GM10248 (cell line): ENCODE data around the gene NTHL1.

ENCODE experiments used
- CTCF ChIA-PET: fragments of 300-600 bp; sonication (Branson Sonifier 250); formaldehyde crosslinking; extraction: SDS; loops from one replicate; lab custom pipeline; 2021; ENCODE audit warnings: antibody characterized with exemption; lab: Yijun Ruan, JAX
- POLR2A ChIA-PET: fragments of 350-650 bp; sonication (Branson Sonifier 250); formaldehyde crosslinking; extraction: SDS; loops from one replicate; lab custom pipeline; 2020; ENCODE audit warnings: antibody characterized with exemption; lab: Yijun Ruan, JAX
- DNase-seq: peaks from one replicate; pipeline ENCODE4 v3.0.0; 2012; ENCODE audit errors: extremely low spot score
- CTCF ChIP-seq: IDR thresholded peaks from 2 replicates; pipeline ENCODE4 v1.5.1; 2012; ENCODE audit warnings: mild to moderate bottlenecking, low read depth; ENCODE audit errors: extremely low read depth, missing control alignments, control extremely low read depth

The NTHL1 gene

GRCh38 chr16:2028620-2029220, 18.9 kb downstream of the NTHL1 start:
- no peak for TF ChIP-seq CTCF
- DNase-seq, result no peak
- CTCF ChIA-PET, result interaction anchor here (1.5 to 2.0 kb wide), 3 partner anchors 15 to 112 kb away, joined by 5 to 8 read pairs (median 7); no protein-coding TSS in a partner anchor
- POLR2A ChIA-PET, result interaction anchor here (1.2 kb wide), 1 partner anchor 127 kb away, joined by 4 read pairs; the partner anchor contains the start of gene TRAF7

GRCh38 chr16:2028146-2028545, 19.5 kb downstream of the NTHL1 start:
- no peak for DNase-seq
- ChIA-PET POLR2A (interaction anchor here (1.2 kb wide), 1 partner anchor 127 kb away, joined by 4 read pairs; the partner anchor contains the start of gene TRAF7), CTCF (interaction anchor here (1.1 to 2.0 kb wide), 4 partner anchors 12 to 112 kb away, joined by 3 to 8 read pairs (median 6); no protein-coding TSS in a partner anchor)
- no peak for TF ChIP-seq CTCF

- ChIA-PET POLR2A (interaction anchor here (0.7 to 1.2 kb wide), 2 partner anchors 65 to 128 kb away, joined by 4 read pairs; partner anchors contain the start of gene TRAF7), CTCF (interaction anchor here (1.1 to 2.0 kb wide), 5 partner anchors 11 to 113 kb away, joined by 3 to 8 read pairs (median 5); partner anchors contain the start of genes NTHL1 and TSC2)
- DNase-seq, result no peak
- no peak for TF ChIP-seq CTCF
Measured at GRCh38 chr16:2027024-2028010, 20.3 kb downstream of the NTHL1 start.

- no peak for TF ChIP-seq CTCF
- CTCF ChIA-PET, result interaction anchor here (1.2 kb wide), 1 partner anchor 21 kb away, joined by 3 read pairs; the partner anchor contains the start of genes NTHL1 and TSC2
- POLR2A ChIA-PET, result interaction anchor here (0.7 to 1.9 kb wide), 2 partner anchors 65 to 129 kb away, joined by 4 to 8 read pairs; partner anchors contain the start of gene TRAF7
- DNase-seq, result no peak
Measured at GRCh38 chr16:2026461-2027023, 21.1 kb downstream of the NTHL1 start, which contains the start of gene NHERF2. Gene NHERF2, plus strand, starts transcription at chr16:2026902. Its CDS starts 104 bp downstream, at chr16:2027006.

GRCh38 chr16:2025878-2026460, 21.7 kb downstream of the NTHL1 start:
- no peak for DNase-seq
- CTCF ChIA-PET, result interaction anchor here (1.0 to 7.1 kb wide), 2 partner anchors 20 to 127 kb away, joined by 3 to 78 read pairs; partner anchors contain the start of gene TRAF7
- no peak for TF ChIP-seq CTCF
- POLR2A ChIA-PET, result interaction anchor here (1.9 kb wide), 1 partner anchor 129 kb away, joined by 8 read pairs; the partner anchor contains the start of gene TRAF7
